Activated CD4-positive, CD25-positive, alpha-beta regulatory T cell treated with anti-CD3 and anti-CD28 coated beads, Interleukin-2, amount 50 U/mL, for 24 hours (primary cell): ENCODE results near the gene IFNAR2.
"Not testable (repeated sequence)": the region's sequence is repeated elsewhere in the genome, so short reads cannot be mapped to it uniquely, and the experiment has no call there.

Experiments
- ATAC-seq, 2 donors: fragments of 150-1000 bp; cut with Tn5 transposase; one replicate each; pipeline ENCODE4 v1.10.0; 2021; ENCODE audit warnings: mild to moderate bottlenecking in 1 of 2, moderate library complexity in 1 of 2

IFNAR2 gene

DNA sequence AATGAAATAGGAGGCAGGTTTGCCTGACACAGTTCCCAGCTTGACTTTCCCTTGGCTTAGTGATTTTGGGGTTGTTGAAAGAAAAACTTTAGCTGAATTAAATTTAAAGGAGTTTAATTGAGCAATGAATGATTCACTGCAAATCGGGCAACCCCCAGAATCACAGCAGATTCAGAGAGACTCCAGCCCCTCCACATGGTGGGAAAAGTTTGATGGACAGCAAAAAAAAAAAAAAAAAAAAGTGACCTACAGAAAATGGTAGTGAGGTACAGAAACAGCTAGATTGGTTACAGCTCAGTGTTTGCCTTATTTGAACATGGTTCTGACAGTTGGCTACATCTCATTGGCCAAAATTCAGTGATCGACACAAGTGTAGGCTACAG is 12.6 kb upstream of the IFNAR2 start:
- ATAC-seq = no peak

GRCh38 chr21:33219300-33219699 is 10.4 kb upstream of the IFNAR2 start:
- no peak for ATAC-seq

GRCh38 chr21:33219954-33220353 is 9.8 kb upstream of the IFNAR2 start:
- ATAC-seq = no peak

DNA sequence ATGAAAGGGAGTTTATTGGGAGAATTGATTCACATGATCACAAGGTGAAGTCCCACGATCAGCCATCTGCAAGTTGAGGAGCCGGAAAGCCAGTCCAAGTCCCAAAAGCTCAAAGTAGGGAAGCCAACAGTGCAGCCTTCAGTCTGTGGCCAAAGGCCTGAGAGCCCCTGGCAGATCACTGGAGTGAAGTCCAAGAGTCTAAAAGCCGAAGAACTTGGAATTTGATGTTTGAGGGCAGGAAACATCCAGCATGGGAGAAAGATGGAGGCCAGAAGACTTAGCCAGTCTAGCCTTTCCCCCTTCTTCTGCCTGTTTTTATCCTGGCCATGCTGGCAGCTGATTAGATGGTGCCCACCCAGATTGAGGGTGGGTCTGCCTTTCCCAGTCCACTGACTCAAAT is 4.4 kb upstream of the IFNAR2 start:
- not testable (repeated sequence) for ATAC-seq

DNA sequence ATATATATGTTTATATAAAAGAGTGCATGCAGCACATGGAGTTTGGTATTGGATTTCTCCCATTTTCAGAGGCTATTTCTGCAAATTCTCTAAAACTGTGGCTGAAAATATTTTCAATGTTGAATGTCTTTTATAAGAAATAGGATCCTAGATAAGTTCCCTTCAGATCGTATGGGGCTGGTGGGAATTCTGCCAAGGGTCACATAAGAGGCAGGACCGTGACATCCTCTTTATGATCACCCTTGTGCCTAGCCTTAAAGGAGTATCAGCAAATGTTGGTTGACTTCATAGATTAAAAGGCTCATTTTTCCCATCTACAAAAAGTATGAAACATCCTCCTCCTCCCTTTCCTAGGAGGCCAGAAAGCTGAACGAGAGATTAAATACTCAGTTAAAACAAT is 1.3 kb upstream of the IFNAR2 start:
- no peak for ATAC-seq

DNA sequence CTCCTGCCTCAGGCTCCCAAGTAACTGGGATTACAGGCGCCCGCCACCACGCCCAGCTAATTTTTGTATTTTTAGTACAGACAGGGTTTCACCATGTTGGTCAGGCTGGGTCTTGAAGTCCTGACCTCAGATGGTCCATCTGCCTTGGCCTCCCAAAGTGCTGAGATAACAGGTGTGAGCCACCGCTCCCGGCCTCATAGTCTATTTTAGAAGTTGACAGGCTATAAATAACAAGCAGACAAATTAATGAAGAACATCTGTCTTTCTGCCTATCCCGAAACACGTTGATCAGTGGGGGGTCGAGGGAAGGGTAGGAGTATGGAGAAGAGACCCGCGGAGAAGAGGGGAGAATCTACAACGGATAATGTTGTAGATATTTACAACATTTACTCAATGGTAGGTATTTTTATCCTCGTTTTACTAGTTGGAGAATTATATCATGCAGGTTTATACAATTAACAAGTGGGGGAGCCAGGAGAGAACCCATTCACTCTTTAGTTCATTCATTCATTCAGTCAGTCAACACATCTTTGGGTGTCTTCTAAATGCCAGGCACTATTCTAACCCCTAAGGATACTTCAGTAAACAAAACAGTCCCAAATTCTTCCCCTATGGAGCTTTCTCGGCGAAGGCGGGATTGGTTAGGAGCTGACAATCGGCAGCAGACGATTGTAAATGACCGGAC is 497 bp upstream of the IFNAR2 start:
- ATAC-seq = no peak

- ATAC-seq = peak; percentile 3 to 4
Measured at GRCh38 chr21:33230545-33231324, 997 bp downstream of the IFNAR2 start.

GRCh38 chr21:33231526-33231925 is 1.8 kb downstream of the IFNAR2 start:
- peak; percentile 84 to 85 for ATAC-seq

DNA sequence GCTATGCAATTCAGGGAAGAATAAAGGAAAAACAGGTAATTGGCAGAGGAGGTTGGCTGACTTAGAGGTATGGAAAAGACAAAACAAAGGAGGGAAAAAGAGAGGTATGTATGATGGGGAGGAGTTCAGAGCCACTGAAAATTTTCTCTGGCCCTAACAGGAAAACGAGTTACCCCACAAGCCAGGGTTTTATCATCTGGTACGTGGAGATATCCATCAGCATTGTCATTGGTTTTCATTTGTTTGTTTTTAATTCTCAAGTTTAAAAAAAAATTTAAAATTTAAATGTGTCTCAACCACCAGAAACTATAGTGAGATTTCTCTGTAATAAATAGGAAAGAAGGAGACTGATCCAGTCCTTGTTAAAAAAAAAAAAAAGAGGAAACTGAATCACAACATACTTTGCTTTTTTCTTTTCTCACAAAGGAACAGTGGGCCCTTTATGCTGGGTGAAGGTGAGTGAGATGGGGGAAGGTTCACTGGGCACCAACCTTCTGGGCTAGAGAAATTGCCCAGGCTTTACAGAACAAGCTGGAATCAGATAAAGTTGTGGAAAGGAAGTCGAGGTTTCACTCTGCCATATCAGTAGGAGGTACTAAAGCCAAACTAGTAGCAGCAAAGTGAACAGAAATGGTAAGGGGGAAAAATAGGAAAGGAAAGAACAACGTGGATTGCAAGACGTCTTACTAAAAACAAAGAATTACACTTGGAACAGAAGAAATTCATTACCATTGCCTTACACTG is 2.7 kb downstream of the IFNAR2 start:
- ATAC-seq = no peak

GRCh38 chr21:33234635-33235520 is 5.1 kb downstream of the IFNAR2 start:
- peak; percentile 12 to 27 for ATAC-seq

GRCh38 chr21:33236013-33236686 is 6.4 kb downstream of the IFNAR2 start:
- ATAC-seq = no peak

DNA sequence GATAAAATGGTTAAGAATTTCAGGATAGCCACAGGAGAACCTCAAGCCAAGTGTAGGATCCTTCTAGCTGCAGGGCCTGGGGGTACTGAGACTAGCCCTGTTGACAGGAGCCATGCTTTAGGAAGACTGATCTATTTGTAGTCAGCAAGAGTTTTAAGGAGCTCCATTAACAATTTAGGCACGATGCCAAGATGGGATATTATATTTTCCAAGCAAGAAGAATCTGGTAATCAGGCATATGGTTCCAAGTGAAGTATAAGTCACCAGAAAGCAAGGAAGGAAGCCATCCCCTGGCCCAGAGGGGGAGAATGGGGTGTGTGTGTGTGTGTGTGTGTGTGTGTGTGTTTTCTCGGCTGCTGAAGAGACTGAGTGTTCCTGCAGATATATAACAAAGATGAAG is 7.0 kb downstream of the IFNAR2 start:
- no peak for ATAC-seq

DNA sequence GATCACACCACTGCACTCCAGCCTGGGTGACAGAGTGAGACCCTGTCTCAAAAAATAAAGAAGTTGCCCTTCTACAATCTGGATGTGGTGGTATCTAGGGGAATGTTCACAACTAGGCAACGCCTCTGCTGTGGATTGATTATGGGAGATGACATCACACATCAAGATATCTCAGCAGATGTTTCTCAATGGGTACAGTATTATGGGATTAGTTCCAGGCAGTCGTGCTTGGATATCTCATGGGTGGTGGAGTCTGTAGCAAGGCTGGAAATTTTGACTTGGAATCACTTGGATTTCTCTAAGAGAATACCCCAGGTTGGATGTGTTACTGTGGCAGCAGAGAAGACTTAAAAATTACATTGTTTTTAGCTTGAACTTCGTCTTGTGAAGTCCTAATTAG is 7.7 kb downstream of the IFNAR2 start:
- no peak for ATAC-seq

DNA sequence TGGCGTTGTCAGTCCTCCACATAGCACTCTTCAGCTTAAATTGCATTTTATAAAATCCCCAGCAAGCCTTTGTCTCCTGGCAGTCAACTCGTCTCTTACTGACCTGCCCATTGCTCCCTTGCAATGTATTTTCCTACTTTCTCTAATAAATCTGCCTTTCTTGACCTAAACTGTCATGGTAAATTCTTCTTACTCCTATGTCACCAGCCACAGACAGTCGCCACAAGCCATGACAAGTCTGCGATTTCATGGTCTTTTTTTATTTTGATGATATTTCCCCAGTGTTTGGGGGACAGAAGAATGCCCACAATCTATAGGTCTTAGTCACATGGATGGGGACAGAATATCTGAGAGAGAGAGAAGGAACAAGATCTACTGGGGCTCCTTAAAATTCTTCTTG is 8.4 kb downstream of the IFNAR2 start:
- ATAC-seq = peak; percentile 38 to 42

- peak; percentile 55 to 68 for ATAC-seq
Measured at GRCh38 chr21:33238565-33239255, 9.0 kb downstream of the IFNAR2 start.

DNA sequence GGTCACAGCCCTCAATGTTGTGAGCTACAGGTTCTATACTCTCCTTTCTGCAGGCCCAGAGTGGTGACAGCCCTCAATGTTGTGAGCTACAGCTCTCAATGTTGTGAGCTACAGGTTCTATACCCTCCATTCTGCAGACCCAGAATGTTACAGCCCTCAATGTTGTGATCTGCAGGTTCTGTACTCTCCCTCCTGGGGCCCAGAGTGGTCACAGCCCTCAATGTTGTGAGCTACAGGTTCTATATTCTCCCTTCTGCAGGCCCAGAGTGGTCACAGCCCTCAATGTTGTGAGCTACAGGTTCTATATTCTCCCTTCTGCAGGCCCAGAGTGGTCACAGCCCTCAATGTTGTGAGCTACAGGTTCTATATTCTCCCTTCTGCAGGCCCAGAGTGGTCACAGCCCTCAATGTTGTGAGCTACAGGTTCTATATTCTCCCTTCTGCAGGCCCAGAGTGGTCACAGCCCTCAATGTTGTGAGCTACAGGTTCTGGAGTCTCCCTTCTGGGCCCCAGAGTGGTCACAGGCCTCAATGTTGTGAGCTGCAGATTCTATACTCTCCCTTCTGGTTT is 9.9 kb downstream of the IFNAR2 start:
- not testable (repeated sequence) for ATAC-seq

GRCh38 chr21:33240404-33240803 is 10.7 kb downstream of the IFNAR2 start:
- peak in 1 of 2 donors; percentile 12 for ATAC-seq

DNA sequence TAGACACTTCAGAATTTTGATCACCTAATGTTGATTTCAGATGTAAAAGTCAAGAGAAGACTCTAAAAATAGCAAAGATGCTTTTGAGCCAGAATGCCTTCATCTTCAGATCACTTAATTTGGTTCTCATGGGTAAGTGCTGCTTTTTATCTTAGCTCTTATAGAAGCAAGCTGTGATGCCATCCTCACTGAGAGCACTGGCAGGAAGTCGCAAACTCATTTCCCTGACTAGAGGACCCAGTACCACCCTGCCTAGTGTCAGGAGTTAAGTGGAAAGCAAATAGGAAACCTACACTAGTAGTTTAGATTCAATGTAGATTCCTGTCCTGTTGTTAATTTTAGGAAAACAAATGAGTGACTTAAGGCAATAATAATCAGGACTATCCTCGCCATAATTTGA is 12.1 kb downstream of the IFNAR2 start:
- no peak for ATAC-seq

DNA sequence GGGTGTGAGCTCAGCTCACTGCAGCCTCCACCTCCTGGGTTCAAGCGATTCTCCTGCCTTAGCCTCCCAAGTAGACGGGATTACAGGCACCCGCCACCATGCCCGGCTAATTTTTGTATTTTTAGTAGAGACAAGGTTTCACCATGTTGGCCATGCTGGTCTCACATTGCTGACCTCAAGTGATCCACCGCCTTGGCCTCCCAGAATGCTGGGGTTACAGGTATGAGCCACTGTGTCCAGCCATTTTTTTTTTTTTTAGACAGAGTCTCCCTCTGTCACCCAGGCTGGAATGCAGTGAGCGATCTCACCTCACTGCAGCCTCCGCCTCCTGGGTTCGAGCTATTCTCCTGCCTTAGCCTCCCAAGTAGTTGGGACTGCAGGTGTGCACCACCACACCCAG is 13.1 kb downstream of the IFNAR2 start:
- ATAC-seq = not testable (repeated sequence)

GRCh38 chr21:33244082-33244778 is 14.5 kb downstream of the IFNAR2 start:
- peak; percentile 45 to 60 for ATAC-seq
